Testis (tissue), 2 donors: ENCODE data around the gene FBXW8.

Experiments
- POLR2A ChIP-seq: fragments of 450-650 bp; IDR thresholded peaks from one replicate; pipeline ENCODE4 v1.6.1; 2017; ENCODE audit warnings: antibody characterized with exemption, mild to moderate bottlenecking, moderate library complexity
- TF ChIP-seq, protein P1 (sequence below), 3 experiments: fragments of 450-650 bp in 2 of 3; fragments of 200-600 bp in 1 of 3; sonication (generic) in 1 of 3; IDR thresholded peaks; one replicate each; pipeline ENCODE4 v1.5.1; 2016 to 2019; ENCODE audit warnings: antibody characterized with exemption in 3 of 3, mild to moderate bottlenecking in 2 of 3, moderate library complexity in 1 of 3

GRCh38 chr12:116882742-116883141 lies 28.0 kb upstream of the FBXW8 start:
- TF ChIP-seq, protein P1, sequence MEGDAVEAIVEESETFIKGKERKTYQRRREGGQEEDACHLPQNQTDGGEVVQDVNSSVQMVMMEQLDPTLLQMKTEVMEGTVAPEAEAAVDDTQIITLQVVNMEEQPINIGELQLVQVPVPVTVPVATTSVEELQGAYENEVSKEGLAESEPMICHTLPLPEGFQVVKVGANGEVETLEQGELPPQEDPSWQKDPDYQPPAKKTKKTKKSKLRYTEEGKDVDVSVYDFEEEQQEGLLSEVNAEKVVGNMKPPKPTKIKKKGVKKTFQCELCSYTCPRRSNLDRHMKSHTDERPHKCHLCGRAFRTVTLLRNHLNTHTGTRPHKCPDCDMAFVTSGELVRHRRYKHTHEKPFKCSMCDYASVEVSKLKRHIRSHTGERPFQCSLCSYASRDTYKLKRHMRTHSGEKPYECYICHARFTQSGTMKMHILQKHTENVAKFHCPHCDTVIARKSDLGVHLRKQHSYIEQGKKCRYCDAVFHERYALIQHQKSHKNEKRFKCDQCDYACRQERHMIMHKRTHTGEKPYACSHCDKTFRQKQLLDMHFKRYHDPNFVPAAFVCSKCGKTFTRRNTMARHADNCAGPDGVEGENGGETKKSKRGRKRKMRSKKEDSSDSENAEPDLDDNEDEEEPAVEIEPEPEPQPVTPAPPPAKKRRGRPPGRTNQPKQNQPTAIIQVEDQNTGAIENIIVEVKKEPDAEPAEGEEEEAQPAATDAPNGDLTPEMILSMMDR (IDR thresholded peaks at IDR 0.05) = no peak
- no peak for TF ChIP-seq POLR2A
